GM12892 (cell line): ENCODE results near the gene TMEM202.

Source experiments
- POLR2A ChIP-seq: IDR thresholded peaks from 2 replicates; pipeline ENCODE4 v1.6.1; 2011; ENCODE audit warnings: low read depth, low read length, control low read depth
- POLR2AphosphoS5 ChIP-seq: IDR thresholded peaks from 2 replicates; pipeline ENCODE4 v1.6.1; 2011; ENCODE audit warnings: low read depth, low read length, control low read depth

- TF ChIP-seq POLR2AphosphoS5 (no peak), POLR2A (no peak)
Measured at GRCh38 chr15:72402726-72403125, 4.6 kb downstream of the TMEM202 start.
